ENCODE results near the gene DNAL1. TPM values are rescaled to one million over a fixed set of nuclear protein-coding genes. Genes with fewer than 3 reads are reported as not detected.

The DNAL1 gene
- total and polyA plus RNA-seq, 9 of the 15 experiments (the other 6 are each of a cell fraction or from before 2014, with no cell fraction given), result 1.6 to 11.7 (median 4.8) TPM

DNA sequence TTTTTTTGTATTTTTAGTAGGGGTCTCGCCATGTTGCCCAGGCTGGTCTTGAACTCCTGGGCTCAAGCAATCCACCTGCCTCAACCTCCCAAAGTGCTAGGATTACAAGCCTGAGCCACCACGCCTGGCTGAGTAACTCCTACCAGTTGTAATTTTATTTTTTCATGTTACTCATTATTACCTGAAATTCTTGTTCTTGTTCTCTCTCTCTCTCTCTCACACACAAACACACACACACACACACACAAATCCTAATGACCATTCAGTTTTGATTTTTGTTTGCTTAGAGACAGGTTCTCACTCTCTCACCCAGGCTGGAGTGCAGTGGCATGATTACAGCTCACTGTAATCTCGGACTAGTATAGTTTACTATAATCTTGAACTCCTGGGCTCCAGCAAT lies 30.2 kb downstream of the DNAL1 start (continued):
- no peak for TF ChIP-seq ZNF655 (CRISPR knock-in tag; IDR thresholded peaks at IDR 0.05)
- TF ChIP-seq CXXC5 (CRISPR knock-in tag; IDR thresholded peaks at IDR 0.05), result no peak
- TF ChIP-seq ZEB2 (IDR thresholded peaks at IDR 0.05), result no peak
- no peak for TF ChIP-seq ZNF445 (CRISPR knock-in tag; IDR thresholded peaks at IDR 0.05; ENCODE audit: low read depth)
- no peak for TF ChIP-seq ZNF696 (CRISPR knock-in tag; conservative IDR thresholded peaks at IDR 0.05)
- TF ChIP-seq E2F1 (CRISPR knock-in tag; IDR thresholded peaks at IDR 0.05), result no peak

- Histone ChIP-seq H3K27me3 (ENCODE audit: control insufficient read depth in 2 of 2, insufficient read depth in 2 of 2, low read length in 2 of 2) (no peaks in the 10 kb centered on the region), H3K4me2 (ENCODE audit: insufficient read depth, low read length) (no peak overlapping the region), H3K9ac (ENCODE audit: insufficient read depth in 1 of 2, low read depth in 2 of 2, low read length in 2 of 2) (no peak overlapping the region), H4K20me1 (replicated peaks; ENCODE audit: control insufficient read depth, insufficient read depth, low read length) (no peaks in the 10 kb centered on the region), H3K4me1 (replicated peaks in 1 of 2; ENCODE audit: control insufficient read depth in 2 of 2, insufficient read depth in 2 of 2, low read length in 2 of 2) (no peaks in the 10 kb centered on the region), H3K4me3 (no peak overlapping the region), H2AFZ (ENCODE audit: low read depth, low read length) (no peak overlapping the region), H3K9me1 (ENCODE audit: control insufficient read depth, insufficient read depth, low read length) (no peaks in the 10 kb centered on the region), H3K27ac (ENCODE audit: extremely low read depth, low read depth, low read length) (no peak overlapping the region), H3K79me2 (ENCODE audit: control insufficient read depth, insufficient read depth, low read length) (no peaks in the 10 kb centered on the region), H3K9me3 (replicated peaks; ENCODE audit: control insufficient read depth, insufficient read depth, low read depth, low read length) (no peaks in the 10 kb centered on the region), H3K36me3 (ENCODE audit: control insufficient read depth, insufficient read depth, low read length) (no peaks in the 10 kb centered on the region)
- POLR2A ChIA-PET, result no interaction called here
- CTCF ChIA-PET (ENCODE audit: low intra/inter-chr PET ratio), result no interaction called here
- BruUV-seq (replicated peaks), result no TSS peak
- FAIRE-seq, result no peak
- intact Hi-C loops (cut with micrococcal nuclease), result no loop called here
- DNase-seq (ENCODE audit: extremely low read depth in 1 of 4, low spot score in 3 of 4), result no peak
- no peak for ATAC-seq
- WGBS (ENCODE audit: insufficient coverage, low coverage, missing lambda C conversion rate), result 50% methylated on average over 1 of the region's 4 CpGs
- in situ Hi-C loops (cut with MboI), result no loop called here
- TF ChIP-seq FIP1L1 (IDR thresholded peaks at IDR 0.05; ENCODE audit: low read depth, low read length, poor library complexity, severe bottlenecking) (no peak), RCOR1 (IDR thresholded peaks at IDR 0.05; ENCODE audit: borderline replicate concordance in 1 of 2, low read depth in 2 of 2, low read length in 2 of 2) (no peak), CBX5 (IDR thresholded peaks at IDR 0.05; ENCODE audit: borderline replicate concordance, low read depth) (no peak), ZBTB9 (CRISPR knock-in tag; IDR thresholded peaks at IDR 0.05) (no peak), COPS2 (conservative IDR thresholded peaks at IDR 0.05) (no peak), ZNF57 (CRISPR knock-in tag; IDR thresholded peaks at IDR 0.05) (no peak), CHD4 (IDR thresholded peaks at IDR 0.05; ENCODE audit: insufficient read depth, insufficient replicate concordance, low read depth, low read length, poor library complexity, severe bottlenecking) (no peak), NCOA1 (IDR thresholded peaks at IDR 0.05; ENCODE audit: low read depth) (no peak), HDAC1 (IDR thresholded peaks at IDR 0.05) (no peak), LEF1 (IDR thresholded peaks at IDR 0.05) (no peak), ZNF23 (CRISPR knock-in tag; IDR thresholded peaks at IDR 0.05) (no peak), RNF219 (CRISPR knock-in tag; IDR thresholded peaks at IDR 0.05) (no peak)
Measured at GRCh38 chr14:73678698-73679097, 33.9 kb downstream of the DNAL1 start.

All from K562 (cell line).